ENCODE results near the gene NFKBIB.

- TF ChIP-seq ZNF263 (CRISPR knock-in tag; IDR thresholded peaks at IDR 0.05; ENCODE audit: low read depth) (no peak), CTCF (IDR thresholded peaks at IDR 0.05) (no peak), E2F4 (CRISPR knock-in tag; IDR thresholded peaks at IDR 0.05; ENCODE audit: borderline replicate concordance, low read depth) (no peak), JUN (CRISPR knock-in tag; IDR thresholded peaks at IDR 0.05) (no peak), ATF2 (CRISPR knock-in tag; IDR thresholded peaks at IDR 0.05; ENCODE audit: borderline replicate concordance, low read depth) (no peak), FOXK1 (CRISPR knock-in tag; IDR thresholded peaks at IDR 0.05) (no peak), HMGXB4 (CRISPR knock-in tag; IDR thresholded peaks at IDR 0.05) (no peak), ZNF671 (CRISPR knock-in tag; IDR thresholded peaks at IDR 0.05) (no peak), MAX (CRISPR knock-in tag; IDR thresholded peaks at IDR 0.05) (no peak), PREB (CRISPR knock-in tag; IDR thresholded peaks at IDR 0.05; ENCODE audit: borderline replicate concordance) (no peak), ATF3 (CRISPR knock-in tag; conservative IDR thresholded peaks at IDR 0.05) (no peak), NFYB (CRISPR knock-in tag; conservative IDR thresholded peaks at IDR 0.05; ENCODE audit: low read depth) (no peak), TP53 (CRISPR knock-in tag; IDR thresholded peaks at IDR 0.05) (no peak), SP1 (CRISPR knock-in tag; conservative IDR thresholded peaks at IDR 0.05) (no peak)
These were observed 23.9 kb upstream of the NFKBIB start for GRCh38 chr19:38875656-38876395.

Data from WTC11 (cell line).